HepG2 (cell line): Measurements from ENCODE around the gene CYP2A6. TPM values are rescaled to one million over a fixed set of nuclear protein-coding genes. Genes with fewer than 3 reads are reported as not detected.
"Not testable (repeated sequence)": the region's sequence is repeated elsewhere in the genome, so short reads cannot be mapped to it uniquely, and the experiment has no call there.

Experiments
- ATAC-seq: fragments of 200-7000 bp; cut with Tn5 transposase; 3 replicates; pipeline ENCODE4 v1.9.1; 2020; ENCODE audit warnings: mild to moderate bottlenecking, moderate library complexity
- BruUV-seq: library from RNA; stranded (reverse); fragments of 400-500 nt; replicated peaks from 2 replicates; lab custom pipeline; 2021; lab: Mats Ljungman, UMichigan
- CTCF ChIA-PET: fragments of 300-600 bp; formaldehyde crosslinking; extraction: SDS; loops from one replicate; lab custom pipeline; 2021; ENCODE audit warnings: low total read pairs, inconsistent platforms, low intra/inter-chr PET ratio; lab: Yijun Ruan, JAX
- POLR2A ChIA-PET: fragments of 350-600 bp; sonication (Branson Sonifier 250); formaldehyde crosslinking; loops from one replicate; lab custom pipeline; 2020; ENCODE audit warnings: antibody characterized with exemption, inconsistent platforms; lab: Yijun Ruan, JAX
- DNase-seq: peaks from one replicate; pipeline ENCODE4 v3.0.0-alpha.2; 2015; ENCODE audit warnings: low spot score
- FAIRE-seq: peaks from 3 replicates; lab custom pipeline; 2011; peaks lifted over from hg19 to GRCh38; lab: Jason Lieb, UNC
- H2AFZ ChIP-seq: one replicate; pipeline ENCODE4 v1.6.1; 2011; ENCODE audit warnings: low read length, inconsistent platforms
- H3K27ac ChIP-seq: fragments of 300-600 bp; 3 replicates; pipeline ENCODE4 v1.8.0; 2011; ENCODE audit warnings: mixed run types, mild to moderate bottlenecking, mixed read lengths, low read length, inconsistent platforms; ENCODE audit not compliant: insufficient read depth; ENCODE audit errors: extremely low read length
- H3K27me3 ChIP-seq, 2 experiments: fragments of 200-600 bp in 1 of 2; 2 replicates in 1 of 2; 3 replicates in 1 of 2; pipeline versions ENCODE4 v1.6.0 to v1.8.0; 2011; ENCODE audit warnings: low read length in 2 of 2, mild to moderate bottlenecking in 2 of 2, moderate library complexity in 2 of 2, inconsistent platforms in 1 of 2; ENCODE audit not compliant: insufficient read depth in 2 of 2, control insufficient read depth in 1 of 2
- H3K36me3 ChIP-seq, 2 experiments: fragments of 200-600 bp in 1 of 2; replicated peaks in 1 of 2; 2 replicates in 1 of 2; 3 replicates in 1 of 2; pipeline versions ENCODE4 v1.5.1 to v1.8.0; 2011; ENCODE audit warnings: low read length in 2 of 2, inconsistent platforms in 1 of 2; ENCODE audit not compliant: insufficient read depth in 2 of 2, control insufficient read depth in 1 of 2
- H3K4me1 ChIP-seq: 2 replicates; pipeline ENCODE4 v1.5.1; 2012; ENCODE audit warnings: low read length, inconsistent platforms; ENCODE audit not compliant: insufficient read depth
- H3K4me2 ChIP-seq: 2 replicates; pipeline ENCODE4 v1.6.0; 2011; ENCODE audit warnings: low read depth, low read length, inconsistent platforms
- H3K4me3 ChIP-seq, 3 experiments: fragments of 200-600 bp in 1 of 3; sonication (generic), shearing (Covaris generic) in 1 of 3; replicated peaks in 1 of 3; 2 replicates each; pipeline ENCODE4 v1.5.1; 2011 to 2016; ENCODE audit warnings: low read length in 3 of 3, inconsistent platforms in 2 of 3, low read depth in 2 of 3, mild to moderate bottlenecking in 2 of 3, control low read depth in 1 of 3, mixed read lengths in 1 of 3; ENCODE audit not compliant: insufficient read depth in 1 of 3
- H3K79me2 ChIP-seq: one replicate; pipeline ENCODE4 v1.6.1; 2011; ENCODE audit warnings: low read length, inconsistent platforms; ENCODE audit not compliant: insufficient read depth
- H3K9ac ChIP-seq: 2 replicates; pipeline ENCODE4 v1.6.0; 2011; ENCODE audit warnings: mild to moderate bottlenecking, low read depth, low read length, inconsistent platforms; ENCODE audit not compliant: insufficient read depth
- H3K9me3 ChIP-seq: 2 replicates; pipeline ENCODE4 v1.5.1; 2012; ENCODE audit warnings: mild to moderate bottlenecking, low read length
- H4K20me1 ChIP-seq: 2 replicates; pipeline ENCODE4 v1.6.0; 2011; ENCODE audit warnings: inconsistent platforms, mild to moderate bottlenecking, low read length, moderate library complexity; ENCODE audit not compliant: insufficient read depth
- SMAD3 ChIP-seq: sonication (generic); formaldehyde crosslinking; IDR thresholded peaks from 2 replicates; pipeline ENCODE4 v1.4.0; 2020; ENCODE audit warnings: missing genetic modification reagents
- ZNF333 ChIP-seq: sonication (generic); formaldehyde crosslinking; IDR thresholded peaks from 2 replicates; pipeline ENCODE4 v1.4.0; 2020; ENCODE audit warnings: mild to moderate bottlenecking, missing genetic modification reagents, borderline replicate concordance
- ZNF503 ChIP-seq: sonication (generic); formaldehyde crosslinking; IDR thresholded peaks from 2 replicates; pipeline ENCODE4 v1.4.0; 2020; ENCODE audit warnings: missing genetic modification reagents
- ZNF552 ChIP-seq: sonication (generic); formaldehyde crosslinking; IDR thresholded peaks from 2 replicates; pipeline ENCODE4 v1.9.0; 2022; ENCODE audit warnings: missing genetic modification reagents, mild to moderate bottlenecking, borderline replicate concordance
- WGBS: methylation state at CpG from one replicate; pipeline ENCODE4 v1.1.6; 2017; ENCODE audit warnings: low lambda C conversion rate; 5-methylcytosine and 5-hydroxymethylcytosine counted together
- in situ Hi-C: cut with HindIII; loops from 2 replicates; pipeline ENCODE4 v1.10.0; 2017; ENCODE audit warnings: low pct_unique_long_range_greater_than_20kb; ENCODE audit not compliant: extremely low pct_ligation_motif_present
- intact Hi-C: fragments of 100-400 bp; cut with micrococcal nuclease; formaldehyde crosslinking; loops from one replicate; pipeline ENCODE4 v1.10.0; 2022; ENCODE audit not compliant: unreplicated experiment
- polyA plus RNA-seq, 8 experiments: library from polyadenylated mRNA; depleted of rRNA in 3 of 8; stranded (reverse) in 7 of 8; unstranded in 1 of 8; fragments of >200 nt; fragmentation: Illumina TruSeq in 4 of 8; extraction: Trizol in 4 of 8; gene quantifications; 2 replicates each; pipeline versions ENCODE4 v1.2.1 to v1.2.3, GENCODE V29; 2011 to 2016; ENCODE audit warnings: low read depth in 4 of 8, missing spikeins in 1 of 8, mixed read lengths in 1 of 8; ENCODE audit not compliant: insufficient read depth in 1 of 8
- total RNA-seq, 5 experiments: library from RNA; depleted of rRNA; stranded (reverse); fragments of >200 nt; fragmentation: Illumina TruSeq; extraction: Trizol; gene quantifications; 2 replicates each; pipeline ENCODE4 v1.2.3, GENCODE V29; 2016; ENCODE audit warnings: low read depth in 1 of 5
- TF ChIP-seq, protein P1 (sequence below): sonication (generic); formaldehyde crosslinking; IDR thresholded peaks from 2 replicates; pipeline ENCODE4 v1.8.0; 2022; ENCODE audit warnings: missing genetic modification reagents, low read depth, mild to moderate bottlenecking, borderline replicate concordance
- TF ChIP-seq, protein P2 (sequence below): sonication (generic); formaldehyde crosslinking; IDR thresholded peaks from 2 replicates; pipeline ENCODE4 v1.8.0; 2022; ENCODE audit warnings: mild to moderate bottlenecking, missing genetic modification reagents, moderate library complexity

The CYP2A6 gene
- total and polyA plus RNA-seq, 2 of the 13 experiments (the other 11 are each of a cell fraction or from before 2014, with no cell fraction given) = not detected

DNA sequence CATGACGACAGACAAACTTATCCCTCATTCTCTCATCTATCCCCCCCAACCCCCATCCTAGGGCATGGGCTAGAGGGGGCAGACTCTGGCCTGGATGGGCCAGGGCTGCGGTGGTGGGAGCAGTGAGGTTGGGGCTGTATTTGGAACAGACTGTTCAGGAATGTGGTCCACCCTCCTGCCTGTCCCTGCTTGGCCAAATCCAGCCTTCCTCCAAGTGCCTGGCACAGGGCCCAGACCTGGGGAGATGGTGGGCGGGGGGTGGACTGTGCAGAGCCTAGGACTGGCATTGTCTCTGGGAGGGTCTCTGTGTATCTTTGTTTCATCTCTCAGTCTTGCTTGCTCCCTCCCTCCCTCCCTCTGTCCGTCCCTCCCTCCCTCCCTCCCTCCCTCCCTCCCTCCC lies 37.1 kb downstream of the CYP2A6 start (continued):
- TF ChIP-seq ZNF333 (CRISPR knock-in tag) (no peak), ZNF552 (no peak), ZNF503 (CRISPR knock-in tag) (no peak), SMAD3 (CRISPR knock-in tag) (no peak)
- TF ChIP-seq, protein P1, sequence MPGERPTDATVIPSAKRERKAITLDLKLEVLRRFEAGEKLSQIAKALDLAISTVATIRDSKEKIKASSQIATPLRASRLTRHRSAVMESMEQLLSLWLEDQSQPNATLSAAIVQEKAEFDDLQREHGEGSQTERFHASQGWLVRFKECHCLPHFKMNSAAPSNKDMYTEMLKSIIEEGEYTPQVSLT (CRISPR knock-in tag) = no peak
- TF ChIP-seq, protein P2, sequence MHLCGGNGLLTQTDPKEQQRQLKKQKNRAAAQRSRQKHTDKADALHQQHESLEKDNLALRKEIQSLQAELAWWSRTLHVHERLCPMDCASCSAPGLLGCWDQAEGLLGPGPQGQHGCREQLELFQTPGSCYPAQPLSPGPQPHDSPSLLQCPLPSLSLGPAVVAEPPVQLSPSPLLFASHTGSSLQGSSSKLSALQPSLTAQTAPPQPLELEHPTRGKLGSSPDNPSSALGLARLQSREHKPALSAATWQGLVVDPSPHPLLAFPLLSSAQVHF (CRISPR knock-in tag) = no peak

DNA sequence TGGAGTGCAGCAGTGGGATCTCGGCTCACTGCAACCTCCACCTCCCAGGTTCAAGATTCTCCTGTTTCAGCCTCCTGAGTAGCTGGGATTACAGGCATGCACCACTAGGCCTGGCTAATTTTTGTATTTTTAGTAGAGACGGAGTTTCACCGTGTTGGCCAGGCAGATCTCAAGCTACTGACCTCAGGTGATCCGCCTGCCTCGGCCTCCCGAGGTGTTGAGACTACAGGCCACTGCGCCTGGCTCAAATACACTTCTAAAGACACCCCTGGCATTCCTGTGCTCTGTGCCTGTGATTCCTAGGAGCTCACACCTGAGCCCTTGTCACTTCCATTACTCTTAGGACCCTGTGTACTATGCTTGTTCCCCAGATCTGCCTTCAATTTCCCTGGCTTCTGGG lies 37.7 kb downstream of the CYP2A6 start:
- H3K27ac ChIP-seq, POLR2A ChIA-PET, ATAC-seq: not testable (repeated sequence)

More for the DNA sequence above, 37.7 kb downstream of the CYP2A6 start:
- H4K20me1 ChIP-seq, H3K4me3 ChIP-seq, H3K9me3 ChIP-seq, FAIRE-seq, H3K79me2 ChIP-seq, BruUV-seq, CTCF ChIA-PET, H3K4me1 ChIP-seq, H3K4me2 ChIP-seq, intact Hi-C loops, H2AFZ ChIP-seq, H3K27me3 ChIP-seq, DNase-seq, H3K9ac ChIP-seq: not testable (repeated sequence)
- 88% methylated on average over 7 of the region's 7 CpGs for WGBS
- in situ Hi-C loops = loop anchor here (10.0 kb wide), 1 partner anchor 322 kb away; no protein-coding TSS in a partner anchor
- peaks cover 12 to 16% of the 10 kb centered on the region in 2 experiments; a peak in 4 of 5 replicates for H3K36me3 ChIP-seq
